Naive B cell (primary cell): ENCODE results near the gene RAB36. TPM values are rescaled to one million over a fixed set of nuclear protein-coding genes. Genes with fewer than 3 reads are reported as not detected.

Source experiments
- ATAC-seq, 2 donors: fragments of 150-1000 bp; cut with Tn5 transposase; 2 replicates each; pipeline ENCODE4 v1.10.0; 2021; ENCODE audit warnings: low read depth in 2 of 2, mild to moderate bottlenecking in 2 of 2, moderate library complexity in 2 of 2
- DNase-seq: peaks from one replicate; pipeline ENCODE4 v3.0.0; 2022
- H3K27ac Mint-ChIP-seq, 6 donors: one replicate each; pipeline ENCODE4 v1.8.0; 2020 to 2022; ENCODE audit warnings: mild to moderate bottlenecking in 6 of 6, mixed read lengths in 6 of 6, moderate library complexity in 5 of 6, inconsistent platforms in 2 of 6
- H3K27me3 Mint-ChIP-seq, 3 donors: one replicate each; pipeline ENCODE4 v1.8.0; 2021 to 2022; ENCODE audit warnings: mixed read lengths in 3 of 3, mild to moderate bottlenecking in 1 of 3
- H3K36me3 Mint-ChIP-seq, 2 donors: one replicate each; pipeline ENCODE4 v1.8.0; 2020 to 2022; ENCODE audit warnings: mixed read lengths in 2 of 2, inconsistent platforms in 1 of 2, mild to moderate bottlenecking in 1 of 2
- H3K4me1 Mint-ChIP-seq, 3 donors: one replicate each; pipeline ENCODE4 v1.8.0; 2020 to 2022; ENCODE audit warnings: mixed read lengths in 3 of 3, inconsistent platforms in 1 of 3, mild to moderate bottlenecking in 1 of 3, moderate library complexity in 1 of 3
- H3K4me3 Mint-ChIP-seq, 8 donors: one replicate each; pipeline ENCODE4 v1.8.0; 2020 to 2022; ENCODE audit warnings: mild to moderate bottlenecking in 8 of 8, mixed read lengths in 8 of 8, moderate library complexity in 8 of 8, inconsistent platforms in 2 of 8
- H3K9me3 Mint-ChIP-seq, 7 donors: one replicate each; pipeline ENCODE4 v1.8.0; 2020 to 2022; ENCODE audit warnings: mixed read lengths in 7 of 7, mild to moderate bottlenecking in 5 of 7, inconsistent platforms in 2 of 7, moderate library complexity in 1 of 7
- polyA plus RNA-seq, 6 donors: library from polyadenylated mRNA; unstranded; fragments of 300-500 nt; fragmentation: Illumina TruSeq; gene quantifications; one replicate each; pipeline ENCODE4 v1.2.3, GENCODE V29; 2021; ENCODE audit warnings: low read depth in 6 of 6

Gene RAB36
- polyA plus RNA-seq, 6 donors from 2014 or later = 0.40 to 1.7 (median 0.80) TPM; not detected in 1

GRCh38 chr22:23104187-23104971 lies 40.9 kb upstream of the RAB36 start:
- no peak overlapping the region for H3K27ac Mint-ChIP-seq
- H3K4me1 Mint-ChIP-seq = peaks cover 0 to 11% (median 8%) of the 10 kb centered on the region in 3 donors
- no peak for DNase-seq

GRCh38 chr22:23105304-23105703 lies 40.0 kb upstream of the RAB36 start:
- H3K9me3 Mint-ChIP-seq = no peaks in the 10 kb centered on the region
- H3K4me1 Mint-ChIP-seq = peaks cover 0 to 11% (median 8%) of the 10 kb centered on the region in 3 donors
- no peak overlapping the region for H3K27ac Mint-ChIP-seq
- no peak for ATAC-seq
- peak overlapping the region in 1 of 8 donors; percentile 1 for H3K4me3 Mint-ChIP-seq
- no peaks in the 10 kb centered on the region for H3K36me3 Mint-ChIP-seq
- DNase-seq = no peak
- no peaks in the 10 kb centered on the region for H3K27me3 Mint-ChIP-seq

More at GRCh38 chr22:23104187-23104971, 40.9 kb upstream of the RAB36 start:
- H3K4me3 Mint-ChIP-seq = no peak overlapping the region
- H3K9me3 Mint-ChIP-seq = no peaks in the 10 kb centered on the region
- no peaks in the 10 kb centered on the region for H3K36me3 Mint-ChIP-seq
- no peak for ATAC-seq
- no peaks in the 10 kb centered on the region for H3K27me3 Mint-ChIP-seq

- ATAC-seq (no peak), DNase-seq (no peak)
- Mint-ChIP-seq H3K27ac (no peak overlapping the region), H3K27me3 (no peaks in the 10 kb centered on the region), H3K4me1 (peaks cover 0 to 11% (median 8%) of the 10 kb centered on the region in 3 donors), H3K36me3 (no peaks in the 10 kb centered on the region), H3K9me3 (no peaks in the 10 kb centered on the region), H3K4me3 (no peak overlapping the region)
Observed at GRCh38 chr22:23105919-23106318, 39.4 kb upstream of the RAB36 start.

DNA sequence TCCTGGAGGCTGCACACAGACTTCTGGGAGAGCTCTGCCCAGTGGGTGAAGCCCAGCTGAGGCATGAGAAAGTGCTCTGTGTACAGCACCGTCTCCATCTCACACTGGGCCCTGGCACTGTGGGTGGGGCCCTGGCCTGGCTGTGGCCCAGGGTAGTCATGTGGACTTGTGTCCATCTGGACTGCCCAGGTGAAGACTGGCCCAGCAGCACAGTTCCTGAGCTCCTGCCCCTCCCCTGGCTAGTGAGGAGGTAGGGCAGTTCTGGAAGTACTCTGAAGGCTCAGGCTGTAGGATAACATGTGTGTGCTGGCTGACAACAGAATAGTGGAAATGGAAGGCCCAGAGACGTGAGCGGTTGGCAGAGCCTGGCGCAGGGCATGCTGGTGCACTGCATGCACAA lies 38.9 kb upstream of the RAB36 start:
- DNase-seq (no peak), ATAC-seq (no peak)
- no peaks in the 10 kb centered on the region for H3K9me3 Mint-ChIP-seq
- H3K4me1 Mint-ChIP-seq = peaks cover 0 to 11% (median 8%) of the 10 kb centered on the region in 3 donors
- H3K36me3 Mint-ChIP-seq = no peaks in the 10 kb centered on the region
- no peak overlapping the region for H3K4me3 Mint-ChIP-seq
- no peaks in the 10 kb centered on the region for H3K27me3 Mint-ChIP-seq
- no peak overlapping the region for H3K27ac Mint-ChIP-seq

- DNase-seq (no peak), ATAC-seq (no peak)
- Mint-ChIP-seq H3K27ac (no peak overlapping the region), H3K9me3 (no peaks in the 10 kb centered on the region), H3K27me3 (no peaks in the 10 kb centered on the region), H3K4me1 (peaks cover 0 to 12% (median 8%) of the 10 kb centered on the region in 3 donors), H3K36me3 (no peaks in the 10 kb centered on the region), H3K4me3 (no peak overlapping the region)
Observed at GRCh38 chr22:23106906-23107367, 38.3 kb upstream of the RAB36 start.

GRCh38 chr22:23107487-23108248 lies 37.6 kb upstream of the RAB36 start:
- Mint-ChIP-seq H3K9me3 (no peaks in the 10 kb centered on the region), H3K4me3 (no peak overlapping the region), H3K4me1 (peaks cover 2 to 19% (median 8%) of the 10 kb centered on the region in 3 donors), H3K27me3 (no peaks in the 10 kb centered on the region), H3K36me3 (no peaks in the 10 kb centered on the region), H3K27ac (peak overlapping the region in 1 of 6 donors; percentile 17)
- DNase-seq (no peak), ATAC-seq (no peak)

DNA sequence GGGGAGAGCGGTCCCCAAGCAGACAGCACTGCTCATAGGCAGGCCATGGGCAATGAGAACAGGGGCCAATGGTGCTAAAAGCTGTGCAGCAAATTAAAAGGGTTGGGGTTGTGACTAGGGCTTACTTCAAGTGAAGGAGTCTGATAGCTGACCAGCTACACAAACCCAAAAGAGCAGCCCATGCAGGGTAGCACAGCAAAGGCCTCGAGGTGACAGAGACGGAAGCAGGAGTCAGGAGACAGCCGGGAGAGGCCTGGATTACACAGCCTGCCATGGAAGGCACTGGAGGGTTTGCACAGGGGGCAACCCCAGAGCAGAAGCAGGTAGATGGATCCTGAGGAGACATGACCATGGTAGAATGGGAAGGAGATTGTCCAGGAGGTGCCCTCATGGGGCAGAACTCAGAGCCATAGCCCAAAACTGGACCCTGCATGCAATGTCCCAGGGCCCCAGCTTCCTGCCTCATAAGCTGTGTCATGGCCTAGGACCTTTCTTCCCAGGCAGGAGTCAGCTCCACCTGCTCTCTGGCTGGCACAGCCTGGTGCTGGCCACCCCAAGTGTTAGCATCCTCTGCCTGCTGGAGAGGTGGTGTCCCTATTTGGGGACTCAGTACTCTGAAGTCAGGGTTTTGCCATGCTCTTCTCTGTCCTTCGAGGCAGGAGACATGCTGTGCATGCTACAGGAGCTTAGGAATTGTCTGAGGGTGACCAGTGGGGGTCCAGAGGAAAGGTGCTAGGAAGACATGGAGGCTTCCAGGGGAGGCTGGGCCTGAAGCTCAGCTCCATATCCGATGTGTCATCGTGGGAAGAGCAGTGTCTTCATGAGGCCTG lies 36.8 kb upstream of the RAB36 start:
- Mint-ChIP-seq H3K27ac (no peak overlapping the region), H3K4me3 (no peak overlapping the region), H3K9me3 (no peaks in the 10 kb centered on the region), H3K27me3 (no peaks in the 10 kb centered on the region), H3K4me1 (peaks cover 2 to 25% (median 8%) of the 10 kb centered on the region in 3 donors), H3K36me3 (no peaks in the 10 kb centered on the region)
- DNase-seq (no peak), ATAC-seq (no peak)

GRCh38 chr22:23109079-23109347 lies 36.3 kb upstream of the RAB36 start:
- Mint-ChIP-seq H3K36me3 (no peaks in the 10 kb centered on the region), H3K4me1 (peaks cover 2 to 25% (median 8%) of the 10 kb centered on the region in 3 donors), H3K27ac (no peak overlapping the region), H3K4me3 (no peak overlapping the region), H3K9me3 (no peaks in the 10 kb centered on the region), H3K27me3 (no peaks in the 10 kb centered on the region)
- DNase-seq = no peak
- ATAC-seq = no peak

DNA sequence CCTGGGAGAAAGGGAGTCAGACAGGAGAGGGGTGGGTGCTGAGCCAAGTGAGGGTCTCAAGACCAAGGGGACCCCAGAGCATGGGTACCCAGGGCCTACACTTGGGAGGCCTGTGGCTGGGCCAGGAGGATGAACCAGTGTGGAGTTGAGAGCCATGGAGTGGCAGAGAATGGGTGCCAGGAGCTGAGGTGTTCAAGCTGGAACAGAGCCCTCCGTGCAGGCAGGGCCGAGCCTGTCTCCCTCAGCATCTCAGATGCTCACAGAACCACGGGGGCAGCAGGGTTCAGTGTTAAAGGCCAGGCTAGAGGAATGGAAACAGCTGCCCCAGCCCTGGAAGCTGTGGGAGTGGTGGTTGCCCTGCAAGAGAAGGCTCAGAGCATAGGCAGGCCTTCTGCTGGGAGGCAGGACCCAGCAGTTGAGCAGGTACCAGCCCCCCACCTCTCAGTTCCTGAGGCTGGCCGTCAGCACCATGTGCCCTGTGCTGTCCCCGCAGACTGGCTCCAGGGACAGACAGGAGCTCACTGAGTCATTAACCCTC lies 35.8 kb upstream of the RAB36 start:
- Mint-ChIP-seq H3K4me1 (peaks cover 2 to 25% (median 8%) of the 10 kb centered on the region in 3 donors), H3K4me3 (no peak overlapping the region), H3K27ac (peak overlapping the region in 1 of 6 donors; percentile 7), H3K27me3 (no peaks in the 10 kb centered on the region), H3K9me3 (no peaks in the 10 kb centered on the region), H3K36me3 (no peaks in the 10 kb centered on the region)
- DNase-seq = no peak
- no peak for ATAC-seq

DNA sequence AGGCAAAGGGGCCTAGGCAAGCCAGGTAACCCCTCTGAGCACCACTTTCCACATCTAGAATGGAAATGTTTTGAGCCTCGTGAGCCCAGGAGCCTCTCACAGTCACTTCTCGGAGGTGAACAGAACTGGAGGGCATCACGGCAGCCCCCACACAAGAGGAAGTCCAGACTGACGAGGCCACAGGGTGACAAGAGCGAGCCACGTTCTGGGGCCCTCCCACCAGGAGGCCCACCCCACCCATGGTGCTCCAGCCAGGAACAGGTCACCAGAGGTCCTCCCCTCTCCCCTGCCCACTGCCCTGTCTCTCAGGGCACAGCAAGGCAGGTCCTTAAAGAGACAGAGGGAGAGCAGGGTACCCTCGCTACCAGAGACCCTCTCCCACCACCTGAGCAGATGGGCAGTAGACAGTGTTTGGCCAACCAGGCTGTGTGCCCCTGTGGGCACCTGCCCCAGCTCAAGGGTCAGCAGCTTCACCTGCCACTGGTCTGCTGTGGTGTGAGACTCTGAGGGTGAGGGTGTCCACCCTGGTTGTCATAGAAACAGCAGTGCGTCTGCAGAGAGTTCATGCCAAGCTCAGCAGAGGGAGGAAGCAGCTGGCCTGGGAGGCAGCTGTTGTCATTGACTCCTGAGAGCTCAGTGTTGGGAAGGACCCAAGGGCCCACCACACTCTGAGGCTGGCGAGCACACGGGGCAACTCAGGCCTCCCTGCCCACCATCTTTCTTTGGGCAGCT lies 34.9 kb upstream of the RAB36 start:
- peaks cover 2 to 25% (median 8%) of the 10 kb centered on the region in 3 donors for H3K4me1 Mint-ChIP-seq
- H3K9me3 Mint-ChIP-seq = no peaks in the 10 kb centered on the region
- DNase-seq = no peak
- ATAC-seq = no peak
- H3K27ac Mint-ChIP-seq = no peak overlapping the region
- no peak overlapping the region for H3K4me3 Mint-ChIP-seq
- H3K27me3 Mint-ChIP-seq = no peaks in the 10 kb centered on the region
- no peaks in the 10 kb centered on the region for H3K36me3 Mint-ChIP-seq

- H3K27ac Mint-ChIP-seq = peak overlapping the region in 2 of 6 donors; percentile 81 to 85
- DNase-seq (no peak), ATAC-seq (no peak)
- no peaks in the 10 kb centered on the region for H3K36me3 Mint-ChIP-seq
- H3K9me3 Mint-ChIP-seq = no peaks in the 10 kb centered on the region
- H3K4me1 Mint-ChIP-seq = peaks cover 2 to 20% (median 8%) of the 10 kb centered on the region in 3 donors
- no peaks in the 10 kb centered on the region for H3K27me3 Mint-ChIP-seq
- H3K4me3 Mint-ChIP-seq = peak overlapping the region in 1 of 8 donors; percentile 53
Observed at GRCh38 chr22:23110922-23111527, 34.3 kb upstream of the RAB36 start.

GRCh38 chr22:23112472-23113012 lies 32.7 kb upstream of the RAB36 start:
- DNase-seq (no peak), ATAC-seq (no peak)
- Mint-ChIP-seq H3K9me3 (no peaks in the 10 kb centered on the region), H3K4me3 (no peak overlapping the region), H3K4me1 (peaks cover 2 to 16% (median 6%) of the 10 kb centered on the region in 3 donors), H3K36me3 (no peaks in the 10 kb centered on the region), H3K27ac (peak overlapping the region in 1 of 6 donors; percentile 66), H3K27me3 (no peaks in the 10 kb centered on the region)
